HCT116 (cell line): ENCODE measurements around the gene SLC25A42.

ENCODE experiments used
- EGR1 ChIP-seq: IDR thresholded peaks from 2 replicates; pipeline ENCODE4 v1.6.1; 2012; ENCODE audit warnings: low read depth
- EZH2 ChIP-seq: fragments of 200-600 bp; sonication (generic); IDR thresholded peaks from 2 replicates; pipeline ENCODE4 v1.6.1; 2017; ENCODE audit warnings: antibody characterized with exemption, mixed run types
- POLR2A ChIP-seq: IDR thresholded peaks from 2 replicates; pipeline ENCODE4 v1.7.0; 2011; ENCODE audit warnings: borderline replicate concordance; ENCODE audit not compliant: insufficient read depth, insufficient read length; ENCODE audit errors: extremely low read depth
- RAD21 ChIP-seq: IDR thresholded peaks from 2 replicates; pipeline ENCODE4 v1.6.1; 2012; ENCODE audit warnings: low read depth, mild to moderate bottlenecking
- SP1 ChIP-seq: IDR thresholded peaks from 2 replicates; pipeline ENCODE4 v1.6.1; 2012; ENCODE audit warnings: low read depth

DNA sequence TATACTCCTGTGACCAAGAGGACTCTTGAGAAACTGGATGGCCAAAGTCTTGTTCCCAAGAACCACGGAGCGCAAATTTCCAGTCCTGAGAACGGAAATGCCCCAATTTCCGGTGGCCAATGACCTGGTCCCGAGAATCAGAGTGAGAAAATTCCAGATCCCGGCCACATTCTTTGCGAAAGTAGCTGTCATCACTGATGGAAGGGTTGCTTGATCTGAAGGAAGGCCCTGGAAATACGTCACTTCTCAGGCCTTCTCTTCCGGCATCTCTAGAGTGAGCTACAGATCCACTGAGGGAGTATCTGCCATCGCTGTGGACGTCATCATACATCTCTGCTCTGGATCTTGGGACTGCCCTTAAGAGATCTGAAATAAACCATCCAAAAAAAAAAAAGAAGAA lies 37.9 kb upstream of the SLC25A42 start:
- TF ChIP-seq SP1 (no peak), POLR2A (no peak), EGR1 (no peak), EZH2 (no peak), RAD21 (no peak)
